Heart left ventricle (tissue), 16 donors: ENCODE data around the gene BAZ2B. TPM values are rescaled to one million over a fixed set of nuclear protein-coding genes. Genes with fewer than 3 reads are reported as not detected.

ENCODE experiments used
- ATAC-seq, 4 donors: fragments of 200-7000 bp; cut with Tn5 transposase; one replicate each; pipeline ENCODE4 v1.9.1; 2020 to 2022; ENCODE audit warnings: moderate library complexity in 4 of 4, mild to moderate bottlenecking in 3 of 4, moderate number of reproducible peaks in 1 of 4
- DNase-seq, 5 donors: peaks; one replicate each; pipeline ENCODE4 v3.0.0-alpha.2; 2020
- H3K27ac ChIP-seq, 12 donors: fragments of 200-600 bp; sonication (generic) in 4 of 12; one replicate each; pipeline versions ENCODE4 v1.5.0 to v1.8.0; 2016 to 2022; ENCODE audit warnings: mild to moderate bottlenecking in 2 of 12
- H3K27me3 ChIP-seq, 9 donors: fragments of 200-600 bp; sonication (generic) in 2 of 9; one replicate each; pipeline versions ENCODE4 v1.5.1 to v1.8.0; 2016 to 2022; ENCODE audit warnings: mild to moderate bottlenecking in 3 of 9
- H3K36me3 ChIP-seq, 9 donors: fragments of 200-600 bp; sonication (generic) in 2 of 9; one replicate each; pipeline versions ENCODE4 v1.5.0 to v1.8.0; 2018 to 2022; ENCODE audit warnings: mild to moderate bottlenecking in 2 of 9
- H3K4me1 ChIP-seq, 12 donors: fragments of 200-600 bp; sonication (generic) in 4 of 12; one replicate each; pipeline versions ENCODE4 v1.5.0 to v1.8.0; 2016 to 2022; ENCODE audit warnings: mild to moderate bottlenecking in 3 of 12
- H3K4me3 ChIP-seq, 12 donors: fragments of 200-600 bp; sonication (generic) in 4 of 12; one replicate each; pipeline versions ENCODE4 v1.5.0 to v1.8.0; 2017 to 2022; ENCODE audit warnings: mild to moderate bottlenecking in 9 of 12, moderate library complexity in 4 of 12
- H3K9me3 ChIP-seq, 12 donors: fragments of 200-600 bp; sonication (generic) in 4 of 12; one replicate each; pipeline versions ENCODE4 v1.5.0 to v1.8.0; 2016 to 2022; ENCODE audit warnings: mild to moderate bottlenecking in 1 of 12
- CTCF ChIP-seq, 12 donors: fragments of 200-600 bp; sonication (generic) in 4 of 12; IDR thresholded peaks; one replicate each; pipeline versions ENCODE4 v1.5.0 to v1.8.0; 2018 to 2022; ENCODE audit warnings: antibody characterized with exemption in 12 of 12, mild to moderate bottlenecking in 5 of 12
- POLR2A ChIP-seq, 2 donors: fragments of 450-650 bp; IDR thresholded peaks; one replicate each; pipeline ENCODE4 v1.6.1; 2017; ENCODE audit warnings: antibody characterized with exemption in 2 of 2, mild to moderate bottlenecking in 2 of 2, moderate library complexity in 2 of 2
- WGBS, 4 donors: extraction: QIAGEN DNeasy Blood & Tissue Kit in 2 of 4; methylation state at CpG; one replicate each; pipeline versions ENCODE4 v1.1.5 to v1.1.7; 2013 to 2018; 5-methylcytosine and 5-hydroxymethylcytosine counted together
- intact Hi-C, 10 donors: fragments of 100-400 bp; cut with DNase I; formaldehyde crosslinking; loops; one replicate each; pipeline versions ENCODE4 v1.11.1 to v1.14.2; 2022
- polyA plus RNA-seq, 2 donors: library from polyadenylated mRNA; stranded (reverse); fragments of 200-250 nt; gene quantifications; one replicate each; pipeline ENCODE4 v1.2.3, GENCODE V29; 2013
- total RNA-seq, 9 donors: library from RNA; depleted of rRNA in 2 of 9; stranded (reverse); fragments of >200 nt in 2 of 9; fragmentation: NEBNext Ultra II Directional in 3 of 9; extraction: Animal tissue kit (Norgen Biotek cat#: 25700) in 3 of 9; gene quantifications; one replicate each; pipeline versions ENCODE4 v1.1.0 to v1.2.4, GENCODE V29; 2016 to 2023
- donor health status: ischemic (EF 13 %, LVEDD 7.1; RV severe dilation, severe dysfunction).
- donor health status: healthy with polysubstance abuse.
- donor health status: DM: no; HTN: yes; CAD: no.
- donor health status: DM: no; HTN: no; CAD: no.
- donor health status: ischemic (EF 25% LVEDD 6.9; RV normal size, moderate dysfunction).
- donor health status: ischemic (EF 25% LVEDD 5.7; RV mildly dilated, moderate dysfunction).
- donor health status: healthy.
- donor health status: DM: yes; HTN: yes; CAD: no.
- donor health status: ischemic (EF 35%, LVEDD 5.7; RV mildly dilated, moderate dysfunction).
- donor health status: nonischemic (EF 11% LVEDD 7.7; RV severe dilation, severe dysfunction).
- donor health status: DM: yes; HTN: yes; CAD: no.
- donor health status: PGD.
- donor health status: ischemic (EF 29% LVEDD 5.4; RV normal size, mild dysfunction).
- donor health status: nonischemic (EF 23%, LVEDD 6.1; RV moderate dilation, normal function).

The BAZ2B gene
- total and polyA plus RNA-seq, 11 donors, result 15.3 to 56.5 (median 40.2) TPM

GRCh38 chr2:159446817-159447216 is 169.5 kb downstream of the BAZ2B start:
- ATAC-seq (no peak), DNase-seq (no peak)
- Histone ChIP-seq H3K4me1 (peaks cover 0 to 12% (median 1%) of the 10 kb centered on the region in 12 donors), H3K4me3 (no peak overlapping the region), H3K36me3 (peaks cover 0 to 62% (median 50%) of the 10 kb centered on the region in 9 donors), H3K27ac (no peak overlapping the region), H3K27me3 (no peaks in the 10 kb centered on the region), H3K9me3 (peaks cover 0 to 11% (median 0%) of the 10 kb centered on the region in 12 donors)
- 94 to 99% (median 97%) methylated on average over 2 of the region's 2 CpGs for WGBS, 4 donors
- intact Hi-C loops, result loop anchor here in 2 of 10 donors (10.0 kb wide), 2 partner anchors 158 to 168 kb away; partner anchors contain the start of gene BAZ2B (in 1 of the 2)
- TF ChIP-seq POLR2A (IDR thresholded peaks at IDR 0.05) (no peak), CTCF (IDR thresholded peaks at IDR 0.05) (no peak)

DNA sequence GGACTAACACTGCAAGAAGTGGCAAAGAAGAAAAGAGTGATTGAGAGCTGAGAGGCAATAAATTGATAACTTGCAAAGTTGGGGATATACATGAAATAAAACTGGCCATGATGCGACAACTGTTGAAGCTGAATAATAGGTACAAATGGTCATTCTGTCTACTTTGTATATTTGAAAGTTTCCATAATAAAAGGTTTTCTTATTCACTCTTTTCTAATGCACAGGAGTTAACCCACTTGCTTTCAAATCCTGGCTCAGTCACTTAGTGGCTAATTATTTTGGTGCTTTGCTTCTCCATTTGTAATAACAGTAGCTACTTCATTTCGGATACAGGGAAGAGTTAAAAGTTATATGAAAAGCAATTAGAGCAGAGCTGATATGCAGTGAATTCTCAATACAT is 170.1 kb downstream of the BAZ2B start:
- Histone ChIP-seq H3K27me3 (no peaks in the 10 kb centered on the region), H3K27ac (no peak overlapping the region), H3K9me3 (peaks cover 0 to 11% (median 0%) of the 10 kb centered on the region in 12 donors), H3K4me3 (no peak overlapping the region), H3K4me1 (peaks cover 0 to 14% (median 2%) of the 10 kb centered on the region in 12 donors), H3K36me3 (peaks cover 0 to 67% (median 50%) of the 10 kb centered on the region in 9 donors)
- WGBS, 4 donors, result 94 to 98% (median 98%) methylated on average over 2 of the region's 2 CpGs
- ATAC-seq (no peak), DNase-seq (no peak)
- intact Hi-C loops, result loop anchor here in 2 of 10 donors (10.0 kb wide), 2 partner anchors 159 to 169 kb away; partner anchors contain the start of gene BAZ2B (in 1 of the 2)
- TF ChIP-seq POLR2A (IDR thresholded peaks at IDR 0.05), result no peak
- TF ChIP-seq CTCF (IDR thresholded peaks at IDR 0.05), result no peak

DNA sequence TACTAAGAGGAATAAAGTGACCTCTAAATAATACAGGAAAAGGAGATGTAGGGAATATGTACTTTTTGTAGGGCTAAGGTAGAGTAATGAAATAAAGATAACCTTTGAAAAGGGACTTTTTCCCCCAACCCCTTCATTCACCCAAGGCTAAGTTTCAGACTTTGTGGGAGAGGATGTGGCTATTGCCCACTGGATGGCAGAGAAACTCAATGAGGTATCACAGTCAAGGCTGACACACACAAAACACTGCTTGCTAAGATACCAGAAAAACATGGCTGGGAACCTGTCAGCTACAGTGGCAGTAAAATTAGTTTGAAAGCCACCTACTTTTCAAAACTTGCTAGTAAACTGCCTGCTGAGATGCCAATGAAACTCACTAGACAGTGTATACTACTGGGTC is 171.0 kb downstream of the BAZ2B start:
- no peaks in the 10 kb centered on the region for H3K27me3 ChIP-seq
- TF ChIP-seq CTCF (IDR thresholded peaks at IDR 0.05), result no peak
- no peak for TF ChIP-seq POLR2A (IDR thresholded peaks at IDR 0.05)
- H3K4me3 ChIP-seq, result no peak overlapping the region
- no peak for ATAC-seq
- no peak overlapping the region for H3K27ac ChIP-seq
- H3K36me3 ChIP-seq, result peaks cover 0 to 76% (median 55%) of the 10 kb centered on the region in 9 donors
- peaks cover 0 to 11% (median 0%) of the 10 kb centered on the region in 12 donors for H3K9me3 ChIP-seq
- H3K4me1 ChIP-seq, result peaks cover 0 to 14% (median 3%) of the 10 kb centered on the region in 12 donors
- DNase-seq, result no peak
- intact Hi-C loops, result loop anchor here in 2 of 10 donors (10.0 kb wide), 2 partner anchors 159 to 169 kb away; partner anchors contain the start of gene BAZ2B (in 1 of the 2)

DNA sequence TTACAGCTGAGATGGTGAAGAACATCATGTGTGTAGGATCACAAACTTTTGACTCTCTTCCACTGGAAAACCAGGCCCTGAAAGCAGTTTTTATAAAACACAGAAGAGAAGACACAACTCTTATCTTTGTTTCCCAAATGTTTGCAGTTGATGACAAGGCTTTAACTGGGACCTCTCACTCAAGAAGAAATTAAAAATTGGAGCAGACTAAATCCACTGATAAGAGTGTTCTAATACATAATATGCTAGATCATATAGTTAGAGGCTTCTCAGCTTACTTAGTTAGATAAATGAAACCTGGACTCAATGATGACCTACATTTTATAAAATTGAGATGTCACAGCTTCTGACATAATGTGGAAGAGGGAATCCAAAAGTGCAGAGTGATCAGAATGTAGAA is 171.6 kb downstream of the BAZ2B start:
- DNase-seq, result no peak
- H3K27ac ChIP-seq, result no peak overlapping the region
- no peak overlapping the region for H3K4me3 ChIP-seq
- H3K4me1 ChIP-seq, result peaks cover 0 to 14% (median 3%) of the 10 kb centered on the region in 12 donors
- no peaks in the 10 kb centered on the region for H3K27me3 ChIP-seq
- H3K36me3 ChIP-seq, result peaks cover 0 to 81% (median 59%) of the 10 kb centered on the region in 9 donors
- ATAC-seq, result no peak
- peaks cover 0 to 11% (median 0%) of the 10 kb centered on the region in 12 donors for H3K9me3 ChIP-seq
- no peak for TF ChIP-seq CTCF (IDR thresholded peaks at IDR 0.05)
- no peak for TF ChIP-seq POLR2A (IDR thresholded peaks at IDR 0.05)
- intact Hi-C loops, result loop anchor here in 2 of 10 donors (10.0 kb wide), 2 partner anchors 160 to 170 kb away; partner anchors contain the start of gene BAZ2B (in 1 of the 2)
